HTR-8/SVneo (cell line): ENCODE measurements around the gene NUP50.

Experiments used
- DNase-seq: peaks from one replicate; pipeline ENCODE4 v3.0.0; 2011; ENCODE audit warnings: low spot score, mixed read lengths; ENCODE audit not compliant: insufficient read length
- FAIRE-seq: peaks from 2 replicates; lab custom pipeline; 2011; peaks lifted over from hg19 to GRCh38; lab: Jason Lieb, UNC

Gene NUP50

DNA sequence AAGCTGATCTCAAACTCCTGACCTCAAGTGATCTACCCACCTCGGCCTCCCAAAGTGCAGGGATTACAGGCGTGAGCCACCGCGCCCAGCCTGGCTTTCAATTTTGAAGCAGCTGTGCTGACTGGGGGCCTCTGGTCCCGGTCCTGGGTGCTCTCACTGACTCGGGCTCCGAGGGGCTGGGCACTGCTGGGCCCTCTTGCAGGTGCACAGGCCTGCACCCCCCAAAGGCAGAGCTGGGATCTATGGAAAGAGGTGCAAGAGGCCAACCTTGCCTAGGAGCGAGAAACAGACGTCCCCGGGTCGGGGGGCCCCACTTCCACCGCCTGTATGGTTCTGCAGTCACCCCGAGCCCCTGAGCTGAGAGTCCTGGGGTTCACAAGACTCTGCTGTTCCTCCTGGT, 43.8 kb downstream of the NUP50 start:
- FAIRE-seq, result no peak
- DNase-seq, result no peak

GRCh38 chr22:45207981-45208664, 44.4 kb downstream of the NUP50 start:
- no peak for DNase-seq
- peak; percentile 4 for FAIRE-seq

- FAIRE-seq (no peak), DNase-seq (no peak)
Observed at GRCh38 chr22:45208696-45208992, 44.9 kb downstream of the NUP50 start.

DNA sequence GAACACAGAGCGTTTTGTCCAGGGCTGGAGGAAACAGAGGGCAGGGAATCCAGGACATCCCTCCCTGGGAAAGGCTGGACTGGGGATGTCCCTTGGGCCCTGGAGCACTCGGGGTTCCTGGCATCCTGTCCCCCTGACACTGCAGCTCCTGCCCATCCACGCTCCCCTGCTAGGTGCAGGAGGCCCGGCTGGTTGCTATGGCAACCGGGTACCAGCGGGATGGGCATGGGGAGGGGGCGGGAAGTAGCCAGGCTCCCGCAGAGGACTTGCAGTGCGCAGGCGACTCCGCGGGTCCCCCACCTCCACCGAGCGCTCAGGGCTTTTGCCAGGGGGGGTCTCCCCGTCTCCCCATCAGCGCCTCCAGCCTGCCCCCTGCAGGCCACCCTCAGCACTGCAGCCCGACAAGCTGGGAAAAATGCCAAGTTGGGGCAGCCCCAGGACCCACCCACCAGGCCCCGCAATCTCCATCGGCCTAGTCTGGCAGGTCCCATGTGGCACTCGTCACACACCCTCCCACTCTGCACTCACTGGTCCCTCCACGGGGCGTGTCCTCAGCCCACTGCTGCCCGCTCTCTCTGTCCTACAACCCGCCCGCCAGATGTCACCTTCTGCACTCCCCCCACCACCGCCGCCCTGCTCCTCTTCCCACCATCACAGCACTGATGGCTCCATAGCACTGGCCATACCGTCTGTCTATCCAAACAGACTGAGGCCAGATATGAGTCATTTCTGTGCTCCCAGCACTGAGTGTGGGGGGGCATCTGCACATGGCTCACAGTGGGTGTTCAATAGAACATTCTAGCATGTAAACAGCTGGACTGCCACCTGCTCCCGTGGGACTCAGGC, 45.5 kb downstream of the NUP50 start:
- no peak for FAIRE-seq
- DNase-seq, result no peak

- DNase-seq (no peak), FAIRE-seq (no peak)
Observed at GRCh38 chr22:45210174-45210573, 46.4 kb downstream of the NUP50 start.

DNA sequence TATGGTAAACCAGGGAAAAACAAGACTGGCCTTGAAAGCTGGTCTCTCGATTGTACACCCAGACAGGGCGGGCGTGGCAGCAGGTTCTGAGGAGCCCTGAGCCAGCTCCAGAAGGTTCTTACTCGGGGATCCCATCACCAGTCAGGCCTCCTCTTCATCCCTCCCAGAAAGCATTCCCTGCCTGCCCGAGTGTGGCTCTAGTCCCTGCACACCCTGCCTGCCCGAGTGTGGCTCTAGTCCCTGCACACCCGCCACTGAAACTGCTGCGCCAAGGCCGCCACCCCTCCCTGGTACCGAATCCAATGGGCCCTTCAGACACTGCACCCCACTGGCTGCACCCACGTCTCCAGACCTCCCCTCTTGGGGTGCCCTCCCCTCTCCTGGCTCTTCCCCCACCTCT, 46.9 kb downstream of the NUP50 start:
- no peak for FAIRE-seq
- no peak for DNase-seq

GRCh38 chr22:45210991-45211390, 47.3 kb downstream of the NUP50 start:
- DNase-seq, result no peak
- no peak for FAIRE-seq

- DNase-seq, result no peak
- FAIRE-seq, result no peak
Observed at GRCh38 chr22:45211435-45211834, 47.7 kb downstream of the NUP50 start.

- DNase-seq, result no peak
- no peak for FAIRE-seq
Observed at GRCh38 chr22:45211848-45212247, 48.1 kb downstream of the NUP50 start.

GRCh38 chr22:45212306-45212709, 48.6 kb downstream of the NUP50 start:
- DNase-seq (peak; percentile 81), FAIRE-seq (peak; percentile 40)

DNA sequence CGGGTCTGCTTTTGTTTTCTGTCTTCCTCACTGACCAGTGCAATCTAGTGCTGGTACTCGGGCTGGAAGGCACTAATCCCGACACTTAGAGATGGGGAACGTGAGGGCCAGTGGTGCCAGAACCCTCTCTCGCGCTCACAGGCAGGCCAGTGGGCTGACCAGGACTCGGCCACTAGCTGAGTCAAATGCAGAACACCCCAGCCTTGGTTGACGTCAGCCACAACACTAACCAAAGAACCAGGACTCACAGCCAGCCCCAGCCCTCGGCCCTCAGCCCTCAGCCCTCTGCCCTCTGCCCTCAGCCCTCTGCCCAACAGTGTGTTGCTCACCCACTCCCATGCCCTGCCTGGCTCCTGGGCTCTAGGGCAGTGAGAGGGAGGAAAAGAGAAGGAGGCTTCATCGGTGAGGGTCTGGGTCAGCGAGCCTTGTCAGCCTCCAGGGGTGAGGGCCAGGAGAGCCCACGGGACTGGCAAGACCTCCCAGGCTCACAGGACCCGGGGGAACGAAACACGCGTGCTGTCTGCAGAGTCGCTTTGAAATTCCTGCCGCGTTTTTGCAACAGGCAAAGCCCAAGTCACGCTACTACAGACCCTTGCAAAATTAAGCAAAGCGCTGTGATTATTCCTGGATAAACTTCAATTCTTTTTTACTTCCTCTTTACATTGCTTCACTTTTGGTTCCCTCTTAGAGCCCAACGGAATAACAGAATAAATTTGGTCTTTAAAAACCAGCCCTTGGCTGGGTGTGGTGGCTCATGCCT, 49.4 kb downstream of the NUP50 start:
- FAIRE-seq, result no peak

DNA sequence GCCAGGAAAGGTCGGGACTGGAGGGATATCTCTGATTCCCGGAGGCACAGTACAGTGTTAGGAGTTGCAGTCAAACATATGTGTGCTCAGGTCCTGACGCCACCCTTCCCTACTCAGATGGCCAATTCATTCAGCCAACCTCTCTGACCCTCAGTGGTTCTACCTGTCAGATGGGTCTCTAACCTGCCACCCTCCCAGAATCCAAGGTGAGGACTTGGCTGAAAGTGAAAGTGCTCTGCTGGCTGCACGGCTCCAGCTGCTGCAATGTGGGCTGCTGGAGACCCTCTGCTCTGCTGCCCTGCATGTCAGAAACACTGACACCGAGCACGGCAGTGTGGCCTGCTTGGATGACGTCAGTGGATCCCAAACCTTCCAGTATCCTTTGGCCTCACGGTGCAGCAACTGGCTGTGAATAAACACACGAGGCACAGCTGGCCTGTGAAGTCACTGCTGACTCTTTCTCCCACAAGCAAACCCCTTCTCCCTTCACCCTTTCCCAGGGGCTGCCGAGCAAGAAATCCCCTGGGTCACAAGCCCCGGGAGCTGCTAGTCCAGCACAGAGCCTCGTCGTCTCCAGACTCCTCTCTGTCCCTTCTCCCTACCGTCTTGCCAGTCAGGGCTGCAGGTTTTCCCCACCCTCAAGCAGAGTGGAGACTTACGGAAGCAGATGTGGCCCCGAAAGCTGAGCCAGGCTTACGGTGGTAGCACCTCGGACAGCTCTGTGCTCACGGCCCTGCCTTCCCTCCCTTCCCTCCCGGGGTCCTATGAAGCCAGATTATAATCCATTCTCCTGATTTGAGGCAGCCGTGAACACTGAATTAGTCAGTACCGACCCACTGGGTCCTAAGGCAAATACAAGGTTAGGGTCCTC, 52.6 kb downstream of the NUP50 start:
- DNase-seq (no peak), FAIRE-seq (no peak)

More for the DNA sequence above, 49.4 kb downstream of the NUP50 start:
- no peak for DNase-seq

- FAIRE-seq (no peak), DNase-seq (no peak)
Observed at GRCh38 chr22:45217345-45217744, 53.6 kb downstream of the NUP50 start.

GRCh38 chr22:45217806-45218205, 54.1 kb downstream of the NUP50 start:
- no peak for FAIRE-seq
- DNase-seq, result no peak

GRCh38 chr22:45218976-45219375, 55.3 kb downstream of the NUP50 start:
- FAIRE-seq, result no peak

DNA sequence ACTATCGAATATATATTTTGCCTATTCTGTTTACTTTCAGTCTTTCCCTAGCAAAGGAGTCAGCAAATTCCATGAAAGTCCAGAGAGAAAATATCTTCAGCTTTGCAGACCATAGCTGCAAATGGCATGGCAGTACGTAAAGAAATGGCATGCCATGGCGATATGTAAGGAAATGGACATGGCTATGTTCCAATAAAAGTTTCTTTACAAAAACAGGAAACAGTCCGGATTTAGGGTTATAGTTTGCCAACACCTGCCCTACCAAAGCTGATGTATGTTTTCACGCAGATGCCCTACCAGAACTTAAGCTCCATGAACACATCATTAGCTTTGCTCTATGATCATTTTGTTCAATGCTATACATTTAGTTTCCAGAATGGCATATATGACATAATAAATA, 57.5 kb downstream of the NUP50 start:
- no peak for FAIRE-seq
- no peak for DNase-seq

More at GRCh38 chr22:45218976-45219375, 55.3 kb downstream of the NUP50 start:
- DNase-seq, result no peak

DNA sequence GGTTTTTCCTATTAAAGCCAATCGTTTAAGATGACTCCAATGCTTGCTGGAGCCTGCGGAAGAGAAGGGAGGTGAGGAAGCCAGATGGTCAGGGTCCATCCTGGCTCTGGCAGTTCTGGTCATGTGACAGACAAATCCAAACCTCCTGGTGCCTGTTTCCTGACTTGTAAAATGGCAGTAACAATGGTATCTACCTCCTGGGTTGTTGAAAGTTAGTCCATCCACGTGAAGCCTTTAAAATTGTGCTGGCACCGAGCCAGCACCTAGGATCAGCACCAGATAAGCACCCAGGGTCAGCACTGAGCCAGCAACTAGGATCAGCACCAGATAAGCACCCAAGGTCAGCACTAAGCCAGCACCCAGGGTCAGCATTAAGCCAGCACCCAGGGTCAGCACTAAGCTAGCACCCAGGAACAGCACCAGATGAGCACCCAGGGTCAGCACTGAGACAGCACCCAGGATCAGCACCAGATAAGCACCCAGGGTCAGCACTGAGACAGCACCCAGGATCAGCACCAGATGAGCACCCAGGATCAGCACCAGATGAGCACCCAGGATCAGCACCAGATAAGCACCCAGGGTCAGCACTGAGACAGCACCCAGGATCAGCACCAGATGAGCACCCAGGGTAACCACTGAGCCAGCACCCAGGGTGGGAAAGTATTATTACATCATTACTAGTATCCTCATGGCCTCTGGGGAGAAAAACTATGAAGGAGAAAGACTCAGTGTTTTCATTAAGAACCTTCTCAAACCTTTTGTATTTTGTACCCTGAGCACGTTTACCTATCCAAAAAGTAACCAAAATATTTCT, 59.8 kb downstream of the NUP50 start:
- no peak for FAIRE-seq
- no peak for DNase-seq

DNA sequence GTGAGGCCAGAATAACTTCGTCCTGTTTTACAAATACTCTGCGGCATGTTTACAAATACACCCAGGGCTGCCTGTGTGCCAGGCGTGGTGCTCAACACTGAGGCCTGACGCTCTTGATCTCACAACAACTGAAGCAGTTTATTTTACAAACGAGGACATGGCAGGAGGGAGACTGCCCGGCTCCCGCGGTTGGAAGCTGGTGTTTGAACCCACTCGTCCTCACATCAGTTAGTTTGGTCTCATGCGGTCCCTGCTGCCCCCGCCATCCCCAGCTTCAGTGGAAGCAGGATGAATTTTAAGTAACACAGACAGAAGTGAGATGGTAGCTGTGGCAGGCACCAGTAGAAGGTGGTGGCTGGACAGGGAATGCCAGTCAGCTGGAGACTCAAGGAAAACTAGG, 60.6 kb downstream of the NUP50 start:
- no peak for FAIRE-seq
- no peak for DNase-seq

- no peak for FAIRE-seq
- DNase-seq, result no peak
Observed at GRCh38 chr22:45224988-45225731, 61.4 kb downstream of the NUP50 start.
